ENCODE measurements around the gene SPRY2. TPM values are rescaled to one million over a fixed set of nuclear protein-coding genes. Genes with fewer than 3 reads are reported as not detected.

The SPRY2 gene
- total and polyA plus RNA-seq, 2 donors from 2014 or later: 10.6 to 26.2 TPM

- intact Hi-C loops (cut with DNase I): no loop called here
- Histone ChIP-seq H3K27me3 (ENCODE audit: control insufficient read depth, insufficient read depth, low read length) (no peaks in the 10 kb centered on the region), H3K9me3 (ENCODE audit: control insufficient read depth in 2 of 3, insufficient read depth in 1 of 3, low read length in 3 of 3) (no peaks in the 10 kb centered on the region), H3K36me3 (ENCODE audit: control insufficient read depth in 2 of 3, insufficient read depth in 3 of 3, low read length in 3 of 3) (no peaks in the 10 kb centered on the region), H3K4me1 (ENCODE audit: control insufficient read depth in 2 of 3, insufficient read depth in 2 of 3, low read depth in 1 of 3, low read length in 3 of 3) (peaks cover 0 to 5% (median 0%) of the 10 kb centered on the region in 3 donors), H3K27ac (ENCODE audit: low read depth in 2 of 2, low read length in 2 of 2) (peak overlapping the region; percentile 82 to 87), H3K4me3 (ENCODE audit: low read length in 3 of 3) (peak overlapping the region; percentile 65 to 80 (median 76)), H3K9ac (ENCODE audit: low read length in 3 of 3) (peak overlapping the region; percentile 44 to 78 (median 63))
- FAIRE-seq (no peak), DNase-seq (peak; percentile 90 to 95 (median 93))
- TF ChIP-seq CTCF (IDR thresholded peaks at IDR 0.05; ENCODE audit: borderline replicate concordance, extremely low read depth, insufficient read depth): peak; percentile 84
These were observed 1.8 kb upstream of the SPRY2 start for GRCh38 chr13:80342471-80343371.

- Histone ChIP-seq H3K27ac (ENCODE audit: low read depth in 2 of 2, low read length in 2 of 2) (peak overlapping the region; percentile 92 to 93), H3K4me3 (ENCODE audit: low read length in 3 of 3) (peak overlapping the region; percentile 72 to 80 (median 76)), H3K27me3 (ENCODE audit: control insufficient read depth, insufficient read depth, low read length) (no peaks in the 10 kb centered on the region), H3K9ac (ENCODE audit: low read length in 3 of 3) (peak overlapping the region in 2 of 3 donors; percentile 78 to 79), H3K36me3 (ENCODE audit: control insufficient read depth in 2 of 3, insufficient read depth in 3 of 3, low read length in 3 of 3) (peaks cover 0 to 2% (median under 1%) of the 10 kb centered on the region in 3 donors), H3K4me1 (ENCODE audit: control insufficient read depth in 2 of 3, insufficient read depth in 2 of 3, low read depth in 1 of 3, low read length in 3 of 3) (peaks cover 0 to 11% (median 0%) of the 10 kb centered on the region in 3 donors), H3K9me3 (ENCODE audit: control insufficient read depth in 2 of 3, insufficient read depth in 1 of 3, low read length in 3 of 3) (no peaks in the 10 kb centered on the region)
- DNase-seq (peak in 4 of 5 donors; percentile 87 to 91 (median 90)), FAIRE-seq (no peak)
- intact Hi-C loops (cut with DNase I): no loop called here
- no peak for TF ChIP-seq CTCF (IDR thresholded peaks at IDR 0.05; ENCODE audit: borderline replicate concordance, extremely low read depth, insufficient read depth)
These were observed 937 bp upstream of the SPRY2 start for GRCh38 chr13:80341756-80342370.

GRCh38 chr13:80340651-80341100 lies 250 bp downstream of the SPRY2 start:
- Histone ChIP-seq H3K36me3 (ENCODE audit: control insufficient read depth in 2 of 3, insufficient read depth in 3 of 3, low read length in 3 of 3) (peaks cover 2 to 6% (median 2%) of the 10 kb centered on the region in 3 donors), H3K4me3 (ENCODE audit: low read length in 3 of 3) (peak overlapping the region; percentile 79 to 98 (median 98)), H3K4me1 (ENCODE audit: control insufficient read depth in 2 of 3, insufficient read depth in 2 of 3, low read depth in 1 of 3, low read length in 3 of 3) (peaks cover 0 to 12% (median 0%) of the 10 kb centered on the region in 3 donors), H3K27ac (ENCODE audit: low read depth in 2 of 2, low read length in 2 of 2) (peak overlapping the region; percentile 92 to 93), H3K9me3 (ENCODE audit: control insufficient read depth in 2 of 3, insufficient read depth in 1 of 3, low read length in 3 of 3) (no peaks in the 10 kb centered on the region), H3K27me3 (ENCODE audit: control insufficient read depth, insufficient read depth, low read length) (no peaks in the 10 kb centered on the region), H3K9ac (ENCODE audit: low read length in 3 of 3) (peak overlapping the region; percentile 84 to 94 (median 94))
- intact Hi-C loops (cut with DNase I): no loop called here
- DNase-seq (peak in 3 of 5 donors; percentile 68 to 78 (median 75)), FAIRE-seq (no peak)
- no peak for TF ChIP-seq CTCF (IDR thresholded peaks at IDR 0.05; ENCODE audit: borderline replicate concordance, extremely low read depth, insufficient read depth)

Data from kidney (tissue), 14 donors.